A549 (cell line): ENCODE results near the gene ARHGAP31.
"Not testable (repeated sequence)": the region's sequence is repeated elsewhere in the genome, so short reads cannot be mapped to it uniquely, and the experiment has no call there.

Experiments used
- CBX8 ChIP-seq: fragments of 200-600 bp; sonication (generic); IDR thresholded peaks from 2 replicates; pipeline ENCODE4 v1.6.1; 2016
- CTCF ChIP-seq: fragments of >200 bp; sonication (Bioruptor Twin); formaldehyde crosslinking; IDR thresholded peaks from 3 replicates; pipeline ENCODE4 v1.5.1; 2016
- FOXS1 ChIP-seq: fragments of 250-450 bp; sonication (Bioruptor Pico); IDR thresholded peaks from 2 replicates; pipeline ENCODE4 v1.5.0; 2020; ENCODE audit warnings: mild to moderate bottlenecking, moderate library complexity
- HOXA7 ChIP-seq: fragments of 250-450 bp; sonication (Bioruptor Pico); IDR thresholded peaks from 2 replicates; pipeline ENCODE4 v1.5.0; 2020; ENCODE audit warnings: mild to moderate bottlenecking, moderate library complexity
- JUN ChIP-seq, 2 experiments: fragments of >200 bp; sonication (Bioruptor Twin); formaldehyde crosslinking; IDR thresholded peaks; 2 replicates in 1 of 2; 3 replicates in 1 of 2; pipeline ENCODE4 v1.6.1; 2016 to 2017
- MAFK ChIP-seq: fragments of 450-650 bp; IDR thresholded peaks from 2 replicates; pipeline ENCODE4 v1.6.1; 2014; ENCODE audit not compliant: partially characterized antibody
- MAZ ChIP-seq: fragments of 150-350 bp; IDR thresholded peaks from 2 replicates; pipeline ENCODE4 v1.6.1; 2014; ENCODE audit warnings: antibody characterized with exemption, low read depth, low read length, borderline replicate concordance
- NFE2L2 ChIP-seq: fragments of 150-350 bp; conservative IDR thresholded peaks from 2 replicates; pipeline ENCODE4 v1.6.1; 2014; ENCODE audit warnings: low read length
- POLR2A ChIP-seq: IDR thresholded peaks from 2 replicates; pipeline ENCODE4 v1.6.1; 2012; ENCODE audit warnings: mild to moderate bottlenecking, low read length
- RAD21 ChIP-seq, 2 experiments: fragments of >200 bp in 1 of 2; sonication (Bioruptor Twin) in 1 of 2; formaldehyde crosslinking in 1 of 2; IDR thresholded peaks in 1 of 2; conservative IDR thresholded peaks in 1 of 2; 2 replicates in 1 of 2; 3 replicates in 1 of 2; pipeline ENCODE4 v1.6.1; 2012 to 2018; ENCODE audit warnings: inconsistent platforms in 1 of 2
- REST ChIP-seq: fragments of 200-600 bp; sonication (generic); IDR thresholded peaks from 2 replicates; pipeline ENCODE4 v1.6.1; 2016; ENCODE audit warnings: antibody characterized with exemption, mild to moderate bottlenecking, moderate library complexity
- TP53 ChIP-seq: fragments of 250-450 bp; sonication (Bioruptor Pico); IDR thresholded peaks from 2 replicates; pipeline ENCODE4 v1.5.0; 2021; ENCODE audit warnings: mild to moderate bottlenecking, moderate library complexity
- ZNF302 ChIP-seq: fragments of 250-450 bp; sonication (Bioruptor Pico); IDR thresholded peaks from 2 replicates; pipeline ENCODE4 v1.9.0; 2021; ENCODE audit warnings: inconsistent platforms, mild to moderate bottlenecking, moderate library complexity

- not testable (repeated sequence) for TF ChIP-seq CTCF; FOXS1 (CRISPR knock-in tag); HOXA7 (CRISPR knock-in tag); MAFK; NFE2L2; POLR2A; REST; MAZ; TP53 (CRISPR knock-in tag); CBX8; JUN (IDR thresholded peaks at IDR 0.05); RAD21 (conservative IDR thresholded peaks at IDR 0.05 in 1 of 2, IDR thresholded peaks at IDR 0.05 in 1 of 2); ZNF302 (CRISPR knock-in tag)
Observed at GRCh38 chr3:119355608-119356007, 61.4 kb downstream of the ARHGAP31 start.
